Measurements from ENCODE around the gene PPP1R12B. TPM values are rescaled to one million over a fixed set of nuclear protein-coding genes. Genes with fewer than 3 reads are reported as not detected.

The PPP1R12B gene
- total and polyA plus RNA-seq, 4 donors = 4.0 to 31.6 (median 9.7) TPM

DNA sequence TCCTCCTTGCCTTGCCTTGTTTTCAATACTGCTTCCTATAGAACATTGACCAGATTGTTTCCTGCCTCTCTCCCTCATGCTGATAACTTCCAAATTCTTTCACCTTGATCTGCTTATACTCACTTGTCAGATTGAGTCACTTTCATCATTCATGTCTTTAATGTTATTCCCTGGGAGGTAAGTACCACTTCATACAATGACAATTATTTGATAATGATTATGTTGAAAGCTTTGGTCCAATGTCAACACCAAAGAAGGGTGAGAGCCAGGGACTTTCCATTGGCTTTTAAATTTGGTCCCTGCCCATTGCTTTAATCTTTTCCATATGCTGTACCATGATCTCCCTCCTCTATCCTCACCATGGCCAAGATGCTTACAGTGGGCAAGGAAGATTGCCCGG lies 224.4 kb downstream of the PPP1R12B start:
- Histone ChIP-seq H3K4me1 (ENCODE audit: control insufficient read depth in 4 of 4, insufficient read depth in 4 of 4, low read length in 3 of 4) (peaks cover 0 to 8% (median 2%) of the 10 kb centered on the region in 4 donors), H3K9ac (ENCODE audit: low read depth in 1 of 2, low read length in 2 of 2) (no peak overlapping the region), H3K4me3 (ENCODE audit: low read depth in 1 of 3, low read length in 3 of 3) (no peak overlapping the region), H3K36me3 (ENCODE audit: control insufficient read depth in 4 of 4, insufficient read depth in 3 of 4, low read depth in 1 of 4, low read length in 3 of 4) (peaks cover 1 to 9% (median 7%) of the 10 kb centered on the region in 4 donors), H3K9me3 (ENCODE audit: control insufficient read depth in 4 of 4, low read length in 3 of 4) (no peaks in the 10 kb centered on the region), H3K27me3 (ENCODE audit: control insufficient read depth in 4 of 4, insufficient read depth in 4 of 4, low read length in 3 of 4) (no peaks in the 10 kb centered on the region), H3K27ac (ENCODE audit: low read depth in 1 of 2, low read length in 2 of 2) (no peak overlapping the region)
- WGBS = 93% methylated on average over 1 of the region's 1 CpG
- no peak for DNase-seq (ENCODE audit: low spot score)
- no peak for TF ChIP-seq RXRA (IDR thresholded peaks at IDR 0.05)
- TF ChIP-seq GABPA (IDR thresholded peaks at IDR 0.05 in 1 of 2, conservative IDR thresholded peaks at IDR 0.05 in 1 of 2) = no peak
- TF ChIP-seq FOXA2 (IDR thresholded peaks at IDR 0.05) = no peak
- TF ChIP-seq, protein P1, sequence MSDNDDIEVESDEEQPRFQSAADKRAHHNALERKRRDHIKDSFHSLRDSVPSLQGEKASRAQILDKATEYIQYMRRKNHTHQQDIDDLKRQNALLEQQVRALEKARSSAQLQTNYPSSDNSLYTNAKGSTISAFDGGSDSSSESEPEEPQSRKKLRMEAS (IDR thresholded peaks at IDR 0.05) = no peak
- TF ChIP-seq, protein P2, sequence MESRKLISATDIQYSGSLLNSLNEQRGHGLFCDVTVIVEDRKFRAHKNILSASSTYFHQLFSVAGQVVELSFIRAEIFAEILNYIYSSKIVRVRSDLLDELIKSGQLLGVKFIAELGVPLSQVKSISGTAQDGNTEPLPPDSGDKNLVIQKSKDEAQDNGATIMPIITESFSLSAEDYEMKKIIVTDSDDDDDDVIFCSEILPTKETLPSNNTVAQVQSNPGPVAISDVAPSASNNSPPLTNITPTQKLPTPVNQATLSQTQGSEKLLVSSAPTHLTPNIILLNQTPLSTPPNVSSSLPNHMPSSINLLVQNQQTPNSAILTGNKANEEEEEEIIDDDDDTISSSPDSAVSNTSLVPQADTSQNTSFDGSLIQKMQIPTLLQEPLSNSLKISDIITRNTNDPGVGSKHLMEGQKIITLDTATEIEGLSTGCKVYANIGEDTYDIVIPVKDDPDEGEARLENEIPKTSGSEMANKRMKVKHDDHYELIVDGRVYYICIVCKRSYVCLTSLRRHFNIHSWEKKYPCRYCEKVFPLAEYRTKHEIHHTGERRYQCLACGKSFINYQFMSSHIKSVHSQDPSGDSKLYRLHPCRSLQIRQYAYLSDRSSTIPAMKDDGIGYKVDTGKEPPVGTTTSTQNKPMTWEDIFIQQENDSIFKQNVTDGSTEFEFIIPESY (IDR thresholded peaks at IDR 0.05) = no peak
- no peak for TF ChIP-seq CTCF (IDR thresholded peaks at IDR 0.05; ENCODE audit: low read depth, low read length, missing input control)
- no peak for TF ChIP-seq JUND (IDR thresholded peaks at IDR 0.05)
- TF ChIP-seq TAF1 (conservative IDR thresholded peaks at IDR 0.05) = no peak
- TF ChIP-seq YY1 (IDR thresholded peaks at IDR 0.05) = no peak
- TF ChIP-seq HNF4A (conservative IDR thresholded peaks at IDR 0.05) = no peak
- no peak for TF ChIP-seq FOXA1 (IDR thresholded peaks at IDR 0.05)
- no peak for TF ChIP-seq NR2F2 (IDR thresholded peaks at IDR 0.05)
- no peak for TF ChIP-seq EGR1 (IDR thresholded peaks at IDR 0.05; ENCODE audit: low read depth in 2 of 2)
- TF ChIP-seq, protein P3, sequence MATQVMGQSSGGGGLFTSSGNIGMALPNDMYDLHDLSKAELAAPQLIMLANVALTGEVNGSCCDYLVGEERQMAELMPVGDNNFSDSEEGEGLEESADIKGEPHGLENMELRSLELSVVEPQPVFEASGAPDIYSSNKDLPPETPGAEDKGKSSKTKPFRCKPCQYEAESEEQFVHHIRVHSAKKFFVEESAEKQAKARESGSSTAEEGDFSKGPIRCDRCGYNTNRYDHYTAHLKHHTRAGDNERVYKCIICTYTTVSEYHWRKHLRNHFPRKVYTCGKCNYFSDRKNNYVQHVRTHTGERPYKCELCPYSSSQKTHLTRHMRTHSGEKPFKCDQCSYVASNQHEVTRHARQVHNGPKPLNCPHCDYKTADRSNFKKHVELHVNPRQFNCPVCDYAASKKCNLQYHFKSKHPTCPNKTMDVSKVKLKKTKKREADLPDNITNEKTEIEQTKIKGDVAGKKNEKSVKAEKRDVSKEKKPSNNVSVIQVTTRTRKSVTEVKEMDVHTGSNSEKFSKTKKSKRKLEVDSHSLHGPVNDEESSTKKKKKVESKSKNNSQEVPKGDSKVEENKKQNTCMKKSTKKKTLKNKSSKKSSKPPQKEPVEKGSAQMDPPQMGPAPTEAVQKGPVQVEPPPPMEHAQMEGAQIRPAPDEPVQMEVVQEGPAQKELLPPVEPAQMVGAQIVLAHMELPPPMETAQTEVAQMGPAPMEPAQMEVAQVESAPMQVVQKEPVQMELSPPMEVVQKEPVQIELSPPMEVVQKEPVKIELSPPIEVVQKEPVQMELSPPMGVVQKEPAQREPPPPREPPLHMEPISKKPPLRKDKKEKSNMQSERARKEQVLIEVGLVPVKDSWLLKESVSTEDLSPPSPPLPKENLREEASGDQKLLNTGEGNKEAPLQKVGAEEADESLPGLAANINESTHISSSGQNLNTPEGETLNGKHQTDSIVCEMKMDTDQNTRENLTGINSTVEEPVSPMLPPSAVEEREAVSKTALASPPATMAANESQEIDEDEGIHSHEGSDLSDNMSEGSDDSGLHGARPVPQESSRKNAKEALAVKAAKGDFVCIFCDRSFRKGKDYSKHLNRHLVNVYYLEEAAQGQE (IDR thresholded peaks at IDR 0.05) = no peak
- TF ChIP-seq, protein P4, sequence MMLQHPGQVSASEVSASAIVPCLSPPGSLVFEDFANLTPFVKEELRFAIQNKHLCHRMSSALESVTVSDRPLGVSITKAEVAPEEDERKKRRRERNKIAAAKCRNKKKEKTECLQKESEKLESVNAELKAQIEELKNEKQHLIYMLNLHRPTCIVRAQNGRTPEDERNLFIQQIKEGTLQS (IDR thresholded peaks at IDR 0.05) = no peak
- no peak for TF ChIP-seq RAD21 (IDR thresholded peaks at IDR 0.05)

Data from liver (tissue), 9 donors.